PFSK-1 (cell line): ENCODE measurements around the gene OTUD1.

Experiments used
- POLR2AphosphoS5 ChIP-seq: IDR thresholded peaks from 2 replicates; pipeline ENCODE4 v1.6.1; 2012; ENCODE audit warnings: low read depth, mild to moderate bottlenecking, control low read depth, low read length, moderate library complexity
- SIN3A ChIP-seq: IDR thresholded peaks from 2 replicates; pipeline ENCODE4 v1.6.1; 2012; ENCODE audit warnings: mild to moderate bottlenecking, low read length, moderate library complexity, borderline replicate concordance; ENCODE audit not compliant: insufficient read depth
- TAF1 ChIP-seq: IDR thresholded peaks from 2 replicates; pipeline ENCODE4 v1.6.1; 2012; ENCODE audit warnings: low read length, control low read depth, borderline replicate concordance; ENCODE audit not compliant: insufficient read depth

- TF ChIP-seq TAF1, result no peak
- TF ChIP-seq POLR2AphosphoS5, result no peak
- no peak for TF ChIP-seq SIN3A
These were observed 20.5 kb downstream of the OTUD1 start for GRCh38 chr10:23459308-23459939.
